Gastrocnemius medialis (tissue), 4 donors: ENCODE measurements around the gene ASTN2.

Experiments used
- CTCF ChIP-seq, 5 experiments: fragments of 450-650 bp in 3 of 5; fragments of 200-600 bp in 2 of 5; sonication (generic) in 2 of 5; IDR thresholded peaks in 4 of 5; conservative IDR thresholded peaks in 1 of 5; 1 replicate in 4 of 5; 2 replicates in 1 of 5; pipeline ENCODE4 v1.5.1; 2016 to 2019; ENCODE audit warnings: antibody characterized with exemption in 5 of 5, mild to moderate bottlenecking in 3 of 5, moderate library complexity in 3 of 5
- POLR2A ChIP-seq, 2 donors: fragments of 450-650 bp; IDR thresholded peaks; one replicate each; pipeline ENCODE4 v1.6.1; 2017; ENCODE audit warnings: antibody characterized with exemption in 2 of 2, mild to moderate bottlenecking in 2 of 2, moderate library complexity in 2 of 2

- TF ChIP-seq CTCF (IDR thresholded peaks at IDR 0.05 in 4 of 5, conservative IDR thresholded peaks at IDR 0.05 in 1 of 5) (no peak), POLR2A (IDR thresholded peaks at IDR 0.05) (no peak)
These were observed 380.0 kb downstream of the ASTN2 start for GRCh38 chr9:117034866-117035265.
